Prostate gland (tissue), 2 donors: ENCODE data around the gene DUSP22. TPM values are rescaled to one million over a fixed set of nuclear protein-coding genes. Genes with fewer than 3 reads are reported as not detected.

Source experiments
- DNase-seq: peaks from one replicate; pipeline ENCODE4 v3.0.0-alpha.2; 2019; ENCODE audit warnings: low spot score
- H3K27ac ChIP-seq, 2 donors: fragments of 200-600 bp; sonication (generic); 2 replicates each; pipeline ENCODE4 v1.5.1; 2017 to 2019
- H3K27me3 ChIP-seq: fragments of 200-600 bp; sonication (generic); replicated peaks from 2 replicates; pipeline ENCODE4 v1.5.1; 2019; ENCODE audit not compliant: insufficient read depth
- H3K36me3 ChIP-seq, 2 donors: fragments of 200-600 bp; sonication (generic); 1 replicate in 1 of 2; 2 replicates in 1 of 2; pipeline versions ENCODE4 v1.5.1 to v1.8.1; 2017 to 2019
- H3K4me1 ChIP-seq: fragments of 200-600 bp; sonication (generic); replicated peaks from 2 replicates; pipeline ENCODE4 v1.5.1; 2019
- H3K4me3 ChIP-seq, 2 donors: fragments of 200-600 bp; sonication (generic); 2 replicates each; pipeline ENCODE4 v1.5.1; 2017 to 2019
- H3K9me3 ChIP-seq: fragments of 200-600 bp; sonication (generic); 2 replicates; pipeline ENCODE4 v1.5.1; 2017
- CTCF ChIP-seq, 4 experiments: fragments of 200-600 bp in 2 of 4; fragments of 450-650 bp in 2 of 4; sonication (generic) in 2 of 4; IDR thresholded peaks; 1 replicate in 3 of 4; 2 replicates in 1 of 4; pipeline ENCODE4 v1.5.1; 2016 to 2019; ENCODE audit warnings: antibody characterized with exemption in 4 of 4, mild to moderate bottlenecking in 2 of 4, moderate library complexity in 2 of 4
- POLR2A ChIP-seq: fragments of 450-650 bp; IDR thresholded peaks from one replicate; pipeline ENCODE4 v1.6.1; 2016; ENCODE audit warnings: antibody characterized with exemption, mild to moderate bottlenecking
- POLR2AphosphoS5 ChIP-seq: sonication (generic); formaldehyde crosslinking; IDR thresholded peaks from one replicate; pipeline ENCODE4 v1.6.1; 2017; ENCODE audit warnings: antibody characterized with exemption
- WGBS: methylation state at CpG from one replicate; pipeline ENCODE4 v1.1.5; 2018; 5-methylcytosine and 5-hydroxymethylcytosine counted together
- intact Hi-C: fragments of 100-400 bp; cut with DNase I; formaldehyde crosslinking; loops from one replicate; pipeline ENCODE4 v1.14.2; 2022
- total RNA-seq, 2 donors: library from RNA; depleted of rRNA; stranded (reverse); fragments of >200 nt; gene quantifications; one replicate each; pipeline ENCODE4 v1.1.0, GENCODE V29; 2016

The DUSP22 gene
- total RNA-seq, 2 donors from 2014 or later, result 29.8 to 95.8 TPM

DNA sequence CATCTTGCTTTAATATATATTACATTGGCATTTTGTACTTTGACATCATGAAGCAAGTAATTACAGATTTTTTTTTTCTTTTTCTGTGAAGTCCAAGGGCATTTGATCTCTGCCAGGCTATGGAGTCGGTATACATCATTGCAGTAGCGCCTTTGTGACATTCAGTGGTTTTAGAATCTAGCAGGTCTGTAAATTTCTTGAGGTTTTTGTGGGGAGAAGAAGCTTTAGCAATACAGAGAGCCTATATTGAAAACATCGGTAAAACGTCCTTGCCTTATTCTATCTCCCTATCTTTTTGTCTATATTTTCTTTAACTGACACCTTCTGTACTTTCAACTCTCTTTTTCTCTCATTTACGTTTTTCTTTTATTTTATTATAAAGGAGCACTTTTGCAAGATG is 47.2 kb downstream of the DUSP22 start:
- WGBS, result 73% methylated on average over 5 of the region's 5 CpGs
- Histone ChIP-seq H3K4me1 (no peaks in the 10 kb centered on the region), H3K27me3 (no peaks in the 10 kb centered on the region), H3K36me3 (no peaks in the 10 kb centered on the region), H3K27ac (no peak overlapping the region), H3K4me3 (no peak overlapping the region), H3K9me3 (no peaks in the 10 kb centered on the region)
- no peak for DNase-seq
- intact Hi-C loops, result no loop called here
- TF ChIP-seq CTCF (IDR thresholded peaks at IDR 0.05) (no peak), POLR2AphosphoS5 (no peak), POLR2A (no peak)

GRCh38 chr6:340186-340955 is 48.1 kb downstream of the DUSP22 start:
- no peak for TF ChIP-seq CTCF (IDR thresholded peaks at IDR 0.05)
- TF ChIP-seq POLR2AphosphoS5, result no peak
- no peaks in the 10 kb centered on the region for H3K9me3 ChIP-seq
- WGBS, result 83% methylated on average over 6 of the region's 6 CpGs
- H3K27me3 ChIP-seq, result no peaks in the 10 kb centered on the region
- no peak for DNase-seq
- no peaks in the 10 kb centered on the region for H3K4me1 ChIP-seq
- H3K4me3 ChIP-seq, result no peak overlapping the region
- H3K27ac ChIP-seq, result no peak overlapping the region
- H3K36me3 ChIP-seq, result no peaks in the 10 kb centered on the region
- intact Hi-C loops, result no loop called here

DNA sequence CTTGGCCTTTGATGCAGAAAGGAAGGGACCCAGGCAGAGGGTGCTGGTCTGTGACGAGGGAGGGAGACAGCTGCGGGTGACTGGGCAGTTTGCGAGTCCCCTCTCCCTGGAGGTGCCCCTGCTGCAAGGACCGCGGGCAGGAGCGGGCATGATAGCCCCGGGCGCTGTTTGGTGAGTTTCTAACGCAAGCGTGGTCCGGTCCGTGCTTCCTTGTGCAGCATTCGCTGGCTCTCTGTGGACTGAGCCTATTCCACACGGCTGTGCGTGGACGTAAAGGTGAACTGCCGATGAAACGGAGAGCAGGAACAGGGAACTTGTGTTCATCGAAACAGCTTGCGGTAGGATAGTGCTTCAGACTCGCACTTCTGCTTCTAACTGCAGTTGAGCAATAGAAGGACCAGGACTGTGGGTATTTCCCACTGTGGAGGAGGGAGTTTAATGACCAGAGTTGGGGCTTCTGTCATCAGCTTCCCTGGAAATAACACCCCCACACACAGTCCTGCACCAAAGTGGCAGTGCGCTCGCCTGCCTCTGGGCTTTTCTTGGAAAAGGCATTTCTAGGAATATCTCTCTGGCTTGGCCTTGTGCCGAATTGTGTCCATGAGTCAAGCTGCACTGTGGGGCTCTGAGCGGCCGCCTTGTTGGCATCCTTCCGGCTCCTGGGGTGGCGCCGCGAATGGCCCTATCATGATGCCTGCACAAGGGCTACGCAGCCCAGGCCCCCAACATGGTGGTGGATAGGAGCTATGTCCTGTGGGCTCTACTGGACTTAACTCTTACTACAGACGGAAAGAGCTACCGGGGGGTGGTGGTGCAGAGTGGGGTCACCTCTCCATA is 48.9 kb downstream of the DUSP22 start:
- Histone ChIP-seq H3K27ac (no peak overlapping the region), H3K4me1 (no peaks in the 10 kb centered on the region), H3K4me3 (no peak overlapping the region), H3K27me3 (no peaks in the 10 kb centered on the region), H3K9me3 (no peaks in the 10 kb centered on the region), H3K36me3 (no peaks in the 10 kb centered on the region)
- TF ChIP-seq CTCF (IDR thresholded peaks at IDR 0.05) (no peak), POLR2A (no peak), POLR2AphosphoS5 (no peak)
- DNase-seq, result no peak
- WGBS, result 94% methylated on average over 33 of the region's 33 CpGs
- intact Hi-C loops, result no loop called here

- Histone ChIP-seq H3K9me3 (no peaks in the 10 kb centered on the region), H3K27me3 (no peaks in the 10 kb centered on the region), H3K4me1 (no peaks in the 10 kb centered on the region), H3K4me3 (no peak overlapping the region), H3K27ac (no peak overlapping the region), H3K36me3 (no peaks in the 10 kb centered on the region)
- 80% methylated on average over 16 of the region's 16 CpGs for WGBS
- intact Hi-C loops, result no loop called here
- no peak for TF ChIP-seq POLR2AphosphoS5
- TF ChIP-seq POLR2A, result no peak
- TF ChIP-seq CTCF (IDR thresholded peaks at IDR 0.05), result no peak
- DNase-seq, result no peak
Observed at GRCh38 chr6:341914-342831, 49.9 kb downstream of the DUSP22 start.
